Activated naive CD4-positive, alpha-beta T cell treated with anti-CD3 and anti-CD28 coated beads, Interleukin-2, amount 50 U/mL, for 72 hours (primary cell): ENCODE results near the gene TOMM40L. TPM values are rescaled to one million over a fixed set of nuclear protein-coding genes. Genes with fewer than 3 reads are reported as not detected.

Experiments
- ATAC-seq, 2 donors: fragments of 150-1000 bp; cut with Tn5 transposase; 2 replicates each; pipeline ENCODE4 v1.10.0; 2021; ENCODE audit warnings: mild to moderate bottlenecking in 2 of 2, moderate library complexity in 2 of 2
- DNase-seq, 2 donors: peaks; one replicate each; pipeline ENCODE4 v3.0.0; 2021 to 2022; ENCODE audit warnings: low spot score in 2 of 2
- H3K27ac Mint-ChIP-seq, 2 donors: one replicate each; pipeline ENCODE4 v1.8.0; 2022; ENCODE audit warnings: mild to moderate bottlenecking in 2 of 2, mixed read lengths in 2 of 2
- H3K36me3 Mint-ChIP-seq, 2 donors: one replicate each; pipeline ENCODE4 v1.8.0; 2022; ENCODE audit warnings: mixed read lengths in 2 of 2
- H3K9me3 Mint-ChIP-seq, 2 donors: one replicate each; pipeline ENCODE4 v1.8.0; 2022; ENCODE audit warnings: mixed read lengths in 2 of 2
- total RNA-seq, 2 donors: library from RNA; stranded (reverse); gene quantifications; one replicate each; pipeline ENCODE4 v1.2.3, GENCODE V29; 2022

Gene TOMM40L
- total RNA-seq: 10 to 100 TPM; 13.3 to 17.7 TPM

DNA sequence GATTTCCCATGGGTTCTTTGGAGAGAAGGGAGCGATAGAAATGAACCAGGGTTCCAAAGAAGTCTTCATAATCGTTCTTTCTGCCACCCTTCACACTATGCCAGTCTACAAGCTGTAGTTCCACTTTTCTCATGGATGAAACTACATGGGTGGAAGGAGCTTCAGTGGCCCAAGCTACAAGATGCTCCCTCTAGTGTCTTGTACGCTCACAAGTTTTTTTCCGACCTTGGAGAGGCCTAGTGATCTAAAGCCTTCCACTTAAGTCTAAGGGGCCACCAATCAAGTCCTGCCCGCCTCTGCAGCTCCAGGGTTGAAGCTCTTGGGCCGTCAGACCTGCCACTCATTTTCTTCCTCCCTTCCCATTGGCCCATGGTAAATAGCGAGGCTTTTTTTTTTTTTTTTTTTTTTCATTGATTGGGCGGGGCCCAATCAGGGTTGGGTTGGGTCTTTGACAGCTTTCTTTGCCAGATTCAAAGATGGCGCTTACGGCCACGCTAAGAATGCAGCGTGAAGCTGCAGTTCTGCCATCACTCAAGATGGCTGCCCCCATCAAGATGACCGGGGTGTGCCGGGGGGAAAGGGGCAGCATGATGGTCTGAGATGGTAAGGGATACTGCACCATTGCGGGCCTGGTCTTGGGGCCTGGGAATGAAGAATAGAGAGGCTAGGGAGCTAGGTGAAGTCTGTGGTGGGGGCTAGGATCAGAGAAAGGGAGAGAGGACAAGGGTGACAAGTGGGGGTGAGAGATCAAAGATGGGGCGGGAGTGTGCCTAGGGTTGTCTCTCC lies at the start of gene TOMM40L:
Gene TOMM40L (plus strand): TSS at position 527 of the 786 bp plus-strand sequence. CDS start 430 bp downstream, outside the sequence.
- DNase-seq (peak; percentile 86 to 89), ATAC-seq (peak; percentile 97)
- Mint-ChIP-seq H3K9me3 (no peaks in the 10 kb centered on the region), H3K36me3 (peaks cover 10 to 20% of the 10 kb centered on the region in 2 donors), H3K27ac (peak within 1 kb of the TSS; percentile 83 to 99)

DNA sequence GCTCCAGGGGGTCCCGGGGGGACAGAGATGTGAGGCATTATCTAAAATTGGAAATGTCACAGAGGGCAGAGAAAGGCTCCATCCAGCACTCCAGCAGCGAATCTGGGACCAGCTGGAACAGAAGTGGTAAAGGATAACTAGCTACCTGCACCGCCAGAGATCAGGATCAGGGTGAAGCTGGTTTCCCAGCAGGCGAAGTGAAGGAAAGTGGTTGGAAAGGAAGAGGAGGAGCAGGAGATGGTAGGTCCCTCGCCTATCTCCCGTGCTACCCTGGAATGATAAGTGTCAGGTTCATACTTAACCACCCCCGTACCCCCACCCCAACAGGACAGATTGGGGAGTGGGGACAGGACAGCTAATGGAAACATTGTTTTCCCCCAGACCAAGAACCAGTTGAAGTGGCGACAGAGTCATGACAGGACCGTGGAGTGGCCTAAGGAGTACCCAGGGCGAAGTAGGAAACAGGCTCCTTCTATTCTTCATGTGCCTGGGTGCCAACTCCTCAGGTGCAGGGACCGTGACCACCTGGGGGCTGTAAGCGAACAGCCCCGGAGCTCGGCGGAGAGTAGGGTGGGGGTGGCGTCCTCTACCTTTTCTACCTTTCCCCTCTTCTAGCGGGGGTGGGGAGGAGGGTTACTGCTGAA lies 49.3 kb upstream of the TOMM40L start:
- peaks cover 41 to 49% of the 10 kb centered on the region in 2 donors for H3K36me3 Mint-ChIP-seq
- H3K27ac Mint-ChIP-seq: peak overlapping the region; percentile 94 to 100
- ATAC-seq: peak in 1 of 2 donors; percentile 2
- DNase-seq: no peak
- no peaks in the 10 kb centered on the region for H3K9me3 Mint-ChIP-seq

- ATAC-seq (peak; percentile 86 to 87), DNase-seq (peak; percentile 91 to 99)
- peaks cover 41 to 49% of the 10 kb centered on the region in 2 donors for H3K36me3 Mint-ChIP-seq
- H3K27ac Mint-ChIP-seq: peak within 1 kb of the TSS; percentile 94 to 100
- H3K9me3 Mint-ChIP-seq: no peaks in the 10 kb centered on the region
Observed at GRCh38 chr1:161177112-161177935, 48.5 kb upstream of the TOMM40L start, which contains the start of gene B4GALT3. Gene B4GALT3 (minus strand): TSS chr1:161177507. CDS start chr1:161176060, 1,447 bp downstream.

DNA sequence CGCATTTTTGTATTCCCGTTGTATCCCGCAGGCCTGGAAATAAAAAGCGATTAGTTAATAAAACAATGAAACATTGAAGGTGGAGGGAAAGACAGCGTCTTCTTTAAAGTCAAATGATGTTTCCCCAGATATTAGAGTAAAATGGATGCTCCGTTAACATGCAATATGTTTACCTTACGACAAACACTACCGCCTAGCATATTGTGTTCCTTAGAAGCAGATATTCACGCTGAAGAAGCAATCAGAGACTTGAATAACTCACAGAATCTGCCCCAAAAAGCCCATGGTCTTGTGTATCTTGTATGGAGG lies 48.0 kb upstream of the TOMM40L start:
- no peak for ATAC-seq
- no peaks in the 10 kb centered on the region for H3K9me3 Mint-ChIP-seq
- H3K36me3 Mint-ChIP-seq: peaks cover 41 to 43% of the 10 kb centered on the region in 2 donors
- peak overlapping the region; percentile 94 to 100 for H3K27ac Mint-ChIP-seq
- DNase-seq: no peak

GRCh38 chr1:161179698-161180097 lies 46.2 kb upstream of the TOMM40L start:
- Mint-ChIP-seq H3K9me3 (no peaks in the 10 kb centered on the region), H3K27ac (peak overlapping the region in 1 of 2 donors; percentile 97), H3K36me3 (peaks cover 26 to 27% of the 10 kb centered on the region in 2 donors)
- DNase-seq (no peak), ATAC-seq (no peak)

GRCh38 chr1:161180639-161181038 lies 45.2 kb upstream of the TOMM40L start:
- peaks cover 0 to 4% of the 10 kb centered on the region in 2 donors for H3K9me3 Mint-ChIP-seq
- H3K36me3 Mint-ChIP-seq: peaks cover 17 to 20% of the 10 kb centered on the region in 2 donors
- no peak for ATAC-seq
- DNase-seq: no peak
- peak overlapping the region; percentile 73 to 97 for H3K27ac Mint-ChIP-seq

DNA sequence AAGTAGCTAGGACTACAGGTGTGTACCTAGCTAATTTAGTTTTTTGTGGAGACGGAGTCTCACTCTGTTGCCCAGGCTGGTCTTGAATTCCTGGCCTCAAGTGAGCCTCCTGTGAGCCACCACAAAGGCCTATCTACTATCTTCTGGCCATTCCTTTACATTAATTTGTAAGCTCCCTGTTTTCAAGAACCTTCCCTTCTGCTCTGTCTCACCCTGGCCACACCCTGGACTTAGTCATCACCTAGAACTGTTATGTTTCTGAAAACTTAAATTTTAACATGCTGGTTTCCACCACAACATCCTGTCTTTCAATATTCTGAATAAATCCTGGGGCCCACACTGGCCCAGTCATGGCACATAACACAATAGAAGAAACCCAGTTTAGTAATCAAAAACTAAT lies 43.6 kb upstream of the TOMM40L start:
- Mint-ChIP-seq H3K27ac (peak overlapping the region; percentile 97 to 98), H3K36me3 (peaks cover 3 to 7% of the 10 kb centered on the region in 2 donors), H3K9me3 (peaks cover 0 to 9% of the 10 kb centered on the region in 2 donors)
- peak in 1 of 2 donors; percentile 54 for DNase-seq
- peak; percentile 76 to 78 for ATAC-seq

- Mint-ChIP-seq H3K9me3 (peaks cover 0 to 9% of the 10 kb centered on the region in 2 donors), H3K36me3 (peaks cover 0 to 4% of the 10 kb centered on the region in 2 donors), H3K27ac (peak overlapping the region; percentile 83 to 97)
- DNase-seq (peak; percentile 62 to 80), ATAC-seq (peak; percentile 68 to 72)
Observed at GRCh38 chr1:161185282-161185682, 40.6 kb upstream of the TOMM40L start.

DNA sequence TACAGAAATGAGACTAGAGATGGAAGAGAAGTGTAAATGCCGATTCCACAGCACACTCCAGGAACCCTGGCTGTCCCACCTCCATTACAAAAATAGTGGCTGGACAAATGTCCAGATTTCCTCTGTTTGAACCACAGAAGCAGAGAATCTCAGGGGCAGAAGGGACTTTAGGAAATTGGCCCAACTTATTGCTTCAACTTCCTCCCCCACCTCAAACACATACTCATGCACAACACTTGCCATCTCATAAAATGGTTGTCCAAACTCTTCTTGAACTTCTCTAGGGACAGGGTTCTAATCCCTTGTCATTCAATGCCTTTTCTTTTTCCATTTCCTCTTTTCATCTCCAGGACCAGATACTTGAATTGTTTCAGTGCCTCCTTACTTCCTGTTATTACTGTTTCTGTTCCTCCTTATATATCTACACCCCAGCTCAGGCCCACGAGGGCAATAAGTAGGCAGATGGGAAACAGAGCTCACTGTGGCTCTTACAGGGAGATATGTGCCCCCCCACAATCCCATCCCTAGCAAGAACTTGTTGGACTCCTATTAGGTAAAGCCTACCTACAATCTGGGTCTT lies 40.0 kb upstream of the TOMM40L start:
- Mint-ChIP-seq H3K9me3 (peaks cover 0 to 9% of the 10 kb centered on the region in 2 donors), H3K36me3 (peaks cover 0 to 4% of the 10 kb centered on the region in 2 donors), H3K27ac (peak overlapping the region; percentile 83 to 97)
- DNase-seq (no peak), ATAC-seq (no peak)

DNA sequence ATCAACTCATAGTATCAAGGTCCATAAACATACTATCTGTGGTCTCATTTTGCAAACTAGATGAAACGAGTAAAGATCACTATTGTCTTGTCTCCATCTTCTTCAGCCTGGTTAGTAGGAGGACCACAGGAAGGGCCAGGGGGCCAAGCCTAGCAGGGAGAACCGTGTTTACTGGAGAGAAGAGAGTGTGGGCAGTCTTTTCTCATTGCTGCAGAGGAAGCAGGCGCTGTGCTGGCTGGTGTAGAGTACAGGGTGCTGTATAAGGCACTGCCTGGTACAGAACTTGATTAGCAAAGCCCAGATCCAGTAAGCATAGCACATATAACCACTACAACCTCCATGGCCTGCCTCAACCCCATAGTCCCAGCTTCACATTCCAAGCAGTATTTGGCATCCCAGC lies 38.5 kb upstream of the TOMM40L start:
- Mint-ChIP-seq H3K9me3 (peaks cover 0 to 9% of the 10 kb centered on the region in 2 donors), H3K27ac (peak overlapping the region; percentile 39 to 97), H3K36me3 (no peaks in the 10 kb centered on the region)
- no peak for ATAC-seq
- no peak for DNase-seq

GRCh38 chr1:161188381-161188780 lies 37.5 kb upstream of the TOMM40L start:
- Mint-ChIP-seq H3K36me3 (no peaks in the 10 kb centered on the region), H3K9me3 (peaks cover 0 to 9% of the 10 kb centered on the region in 2 donors), H3K27ac (no peak overlapping the region)
- ATAC-seq (no peak), DNase-seq (no peak)

- no peak for DNase-seq
- no peak overlapping the region for H3K27ac Mint-ChIP-seq
- H3K36me3 Mint-ChIP-seq: no peaks in the 10 kb centered on the region
- H3K9me3 Mint-ChIP-seq: peaks cover 0 to 9% of the 10 kb centered on the region in 2 donors
- ATAC-seq: no peak
Observed at GRCh38 chr1:161189036-161189435, 36.8 kb upstream of the TOMM40L start.

- no peak for DNase-seq
- Mint-ChIP-seq H3K27ac (no peak overlapping the region), H3K36me3 (no peaks in the 10 kb centered on the region), H3K9me3 (peaks cover 0 to under 1% of the 10 kb centered on the region in 2 donors)
- ATAC-seq: no peak
Observed at GRCh38 chr1:161190962-161191521, 34.8 kb upstream of the TOMM40L start.

DNA sequence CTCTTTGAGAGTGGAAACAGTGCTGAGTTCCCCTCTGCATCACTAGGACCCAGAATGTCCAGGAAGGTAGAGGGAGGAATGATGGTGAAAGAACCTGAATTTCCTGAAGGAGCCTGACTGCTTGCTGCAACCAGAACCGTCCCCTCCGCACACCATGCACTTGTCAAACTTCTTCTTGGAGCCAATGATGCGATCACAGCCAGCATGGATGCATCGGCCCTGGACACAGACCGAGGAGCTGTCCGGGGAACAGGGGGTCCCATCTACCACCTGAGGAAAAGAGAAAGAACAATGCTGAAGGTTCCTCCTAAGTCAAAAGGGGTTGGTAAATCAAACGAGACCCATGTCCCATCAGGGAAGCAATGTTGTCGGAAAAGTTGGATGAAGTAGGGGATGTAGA lies 33.9 kb upstream of the TOMM40L start:
- DNase-seq: no peak
- Mint-ChIP-seq H3K36me3 (no peaks in the 10 kb centered on the region), H3K27ac (no peak overlapping the region), H3K9me3 (no peaks in the 10 kb centered on the region)
- ATAC-seq: no peak

DNA sequence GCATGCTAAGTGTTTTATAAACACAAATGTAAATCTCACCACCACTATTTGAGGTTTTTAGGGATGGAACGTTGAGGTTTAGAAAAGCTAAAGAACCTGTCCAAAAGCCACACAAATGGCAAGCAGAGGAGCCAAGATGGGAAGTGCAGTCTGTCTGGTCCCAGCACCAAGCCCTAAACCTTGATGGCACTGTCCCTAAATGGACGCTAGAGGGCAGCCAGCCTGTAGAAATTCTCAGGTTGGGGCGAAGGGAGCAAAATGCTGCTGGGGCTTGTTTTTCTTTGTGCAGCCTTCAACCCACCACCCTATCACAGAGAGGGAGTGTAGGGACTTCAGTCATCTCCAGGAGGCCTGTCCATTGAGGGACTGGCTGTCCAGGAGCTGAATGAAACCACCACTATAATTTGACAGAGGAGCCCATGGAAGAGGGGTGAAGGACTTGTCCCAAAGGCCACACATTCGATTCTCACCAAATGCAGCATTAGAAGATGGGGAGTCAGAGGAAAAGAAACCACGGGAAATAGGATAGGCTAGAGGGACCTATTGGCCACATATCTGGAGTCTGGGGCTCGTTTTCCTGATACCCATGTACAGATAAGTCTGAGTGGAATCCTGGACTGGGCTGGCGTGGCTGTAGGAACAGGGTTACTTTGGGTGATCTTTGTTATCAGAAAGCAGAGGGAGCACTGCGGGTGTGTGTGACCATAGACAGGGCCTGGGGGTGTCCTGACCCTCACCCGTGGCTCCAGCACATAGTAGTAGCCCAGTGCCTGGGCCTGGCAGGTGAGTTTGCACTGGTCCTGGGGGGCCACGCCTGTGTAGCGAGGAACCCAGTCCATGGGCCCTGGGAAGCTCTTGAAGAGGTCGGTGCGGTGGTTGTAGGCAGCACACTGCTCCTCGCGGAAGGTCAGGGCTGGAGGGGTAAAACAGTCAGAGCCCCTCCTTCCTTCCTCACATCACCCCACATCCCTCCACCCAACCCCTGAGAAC lies 33.1 kb upstream of the TOMM40L start:
- Mint-ChIP-seq H3K36me3 (no peaks in the 10 kb centered on the region), H3K27ac (peak overlapping the region; percentile 21 to 94), H3K9me3 (no peaks in the 10 kb centered on the region)
- DNase-seq: peak in 1 of 2 donors; percentile 60
- ATAC-seq: peak; percentile 86 to 94
